Epithelial cell of prostate (primary cell): ENCODE data around the gene PCDH9.

Experiments
- DNase-seq: peaks from one replicate; pipeline ENCODE4 v3.0.0-alpha.2; 2011; ENCODE audit warnings: low read depth, low spot score
- H3K27ac ChIP-seq: fragments of 450-650 bp; 2 replicates; pipeline ENCODE4 v1.5.1; 2017; ENCODE audit warnings: mild to moderate bottlenecking

The PCDH9 gene

GRCh38 chr13:67094952-67095351 is 135.2 kb downstream of the PCDH9 start:
- DNase-seq: no peak
- H3K27ac ChIP-seq: no peak overlapping the region

DNA sequence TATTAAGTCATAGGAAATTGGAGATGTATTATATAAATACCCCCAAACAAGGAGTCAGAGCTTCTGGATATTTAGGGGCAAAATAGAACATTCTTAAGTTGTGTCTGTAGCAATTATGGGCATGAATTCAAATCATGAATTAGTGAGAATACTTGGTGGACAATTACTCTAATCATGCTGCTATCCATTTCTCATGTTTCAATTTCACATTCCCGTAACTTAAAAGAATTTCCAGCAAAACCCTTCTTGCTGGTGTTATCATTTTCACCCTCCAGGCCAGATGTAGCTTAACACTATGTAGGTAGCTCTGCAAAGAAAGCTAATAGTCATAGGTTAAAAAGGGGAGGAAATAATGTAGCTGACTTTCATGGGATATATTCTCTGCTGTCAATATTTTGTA is 136.1 kb downstream of the PCDH9 start:
- no peak overlapping the region for H3K27ac ChIP-seq
- no peak for DNase-seq

- H3K27ac ChIP-seq: no peak overlapping the region
- no peak for DNase-seq
These were observed 138.5 kb downstream of the PCDH9 start for GRCh38 chr13:67091603-67092002.

DNA sequence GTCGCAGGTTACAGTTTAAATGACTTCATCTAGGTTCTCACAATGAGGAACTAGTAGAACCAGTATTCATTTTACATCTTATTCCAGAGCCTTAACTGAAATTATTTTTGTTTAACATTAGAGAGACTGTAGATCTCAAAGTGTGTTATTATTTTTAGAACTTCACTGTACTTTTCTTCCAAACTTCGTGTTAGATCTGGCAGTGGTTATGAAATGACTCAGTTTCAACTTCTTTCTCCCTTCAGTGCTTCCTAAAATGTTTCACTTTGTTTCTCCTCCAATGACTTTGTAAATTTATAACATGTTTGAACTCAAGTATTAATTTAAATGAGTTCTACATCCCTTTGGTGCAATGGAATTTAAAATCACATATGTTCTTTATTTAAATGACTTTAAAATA is 139.3 kb downstream of the PCDH9 start:
- H3K27ac ChIP-seq: no peak overlapping the region
- no peak for DNase-seq

DNA sequence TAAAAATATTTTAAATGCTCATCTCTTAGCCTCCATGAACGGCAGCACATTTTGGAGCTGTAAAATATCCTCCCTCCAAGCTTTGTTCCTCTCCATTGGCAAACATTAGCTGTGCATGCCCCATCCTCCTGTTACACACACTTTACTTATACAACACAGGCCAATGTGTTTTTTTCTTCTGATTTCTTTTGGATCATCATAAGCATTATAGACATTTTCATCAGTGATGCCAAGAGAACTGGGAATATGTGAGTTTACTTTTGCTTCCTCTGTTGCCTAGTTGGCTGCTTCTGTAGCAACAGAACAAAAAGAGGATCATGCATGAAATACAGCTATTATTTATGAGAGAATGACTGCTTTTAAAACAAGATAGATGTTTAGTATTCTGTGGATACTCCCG is 142.6 kb downstream of the PCDH9 start:
- no peak overlapping the region for H3K27ac ChIP-seq
- DNase-seq: no peak

GRCh38 chr13:67086260-67086659 is 143.9 kb downstream of the PCDH9 start:
- DNase-seq: no peak

DNA sequence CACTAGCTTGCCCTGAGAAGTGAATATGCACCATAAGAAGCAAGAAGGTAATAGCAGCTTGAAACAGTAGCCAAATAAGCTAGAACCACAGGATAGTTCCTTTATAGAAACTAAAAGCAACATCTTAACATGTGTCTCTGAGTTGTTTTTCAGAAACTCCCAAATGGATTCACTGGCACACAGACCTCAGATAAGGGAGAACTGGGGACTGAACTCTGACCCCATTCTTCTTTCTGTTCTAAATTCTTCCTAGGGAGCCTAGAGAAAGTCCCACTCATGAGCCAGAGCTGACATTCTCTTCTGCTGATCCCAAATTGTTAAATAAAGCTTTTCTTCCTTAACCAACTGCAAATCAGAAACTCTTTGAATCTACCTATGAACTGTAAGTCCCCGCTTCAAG is 146.1 kb downstream of the PCDH9 start:
- DNase-seq: no peak
- H3K27ac ChIP-seq: no peak overlapping the region

More at GRCh38 chr13:67086260-67086659, 143.9 kb downstream of the PCDH9 start:
- no peak overlapping the region for H3K27ac ChIP-seq

- DNase-seq: no peak
- no peak overlapping the region for H3K27ac ChIP-seq
These were observed 146.6 kb downstream of the PCDH9 start for GRCh38 chr13:67083519-67083918.

- DNase-seq: no peak
- H3K27ac ChIP-seq: no peak overlapping the region
These were observed 149.8 kb downstream of the PCDH9 start for GRCh38 chr13:67080351-67080750.

DNA sequence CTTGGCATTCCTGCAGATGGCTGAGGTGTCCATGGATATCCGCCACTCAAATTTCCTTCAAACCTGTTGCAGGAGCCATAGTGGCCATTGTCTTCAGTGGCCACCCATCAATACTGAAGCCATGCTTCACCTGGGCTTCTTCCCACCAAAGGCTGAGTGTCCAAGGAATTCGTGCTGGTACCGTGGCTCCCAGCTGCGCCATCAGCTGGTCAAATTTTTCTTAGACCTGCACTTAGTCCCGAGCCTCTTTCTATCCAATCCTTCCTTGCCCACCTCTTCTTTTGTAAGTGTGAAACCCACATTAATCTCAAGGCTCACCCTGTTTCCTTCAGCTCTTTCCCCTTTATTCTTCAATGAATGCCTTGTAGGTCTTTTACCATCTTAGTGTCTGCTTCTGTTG is 152.1 kb downstream of the PCDH9 start:
- H3K27ac ChIP-seq: no peak overlapping the region
- DNase-seq: no peak

- no peak overlapping the region for H3K27ac ChIP-seq
- DNase-seq: no peak
These were observed 153.0 kb downstream of the PCDH9 start for GRCh38 chr13:67077132-67077531.

- no peak for DNase-seq
- H3K27ac ChIP-seq: no peak overlapping the region
These were observed 153.8 kb downstream of the PCDH9 start for GRCh38 chr13:67076378-67076777.

- no peak for DNase-seq
- H3K27ac ChIP-seq: no peak overlapping the region
These were observed 154.9 kb downstream of the PCDH9 start for GRCh38 chr13:67075239-67075638.

DNA sequence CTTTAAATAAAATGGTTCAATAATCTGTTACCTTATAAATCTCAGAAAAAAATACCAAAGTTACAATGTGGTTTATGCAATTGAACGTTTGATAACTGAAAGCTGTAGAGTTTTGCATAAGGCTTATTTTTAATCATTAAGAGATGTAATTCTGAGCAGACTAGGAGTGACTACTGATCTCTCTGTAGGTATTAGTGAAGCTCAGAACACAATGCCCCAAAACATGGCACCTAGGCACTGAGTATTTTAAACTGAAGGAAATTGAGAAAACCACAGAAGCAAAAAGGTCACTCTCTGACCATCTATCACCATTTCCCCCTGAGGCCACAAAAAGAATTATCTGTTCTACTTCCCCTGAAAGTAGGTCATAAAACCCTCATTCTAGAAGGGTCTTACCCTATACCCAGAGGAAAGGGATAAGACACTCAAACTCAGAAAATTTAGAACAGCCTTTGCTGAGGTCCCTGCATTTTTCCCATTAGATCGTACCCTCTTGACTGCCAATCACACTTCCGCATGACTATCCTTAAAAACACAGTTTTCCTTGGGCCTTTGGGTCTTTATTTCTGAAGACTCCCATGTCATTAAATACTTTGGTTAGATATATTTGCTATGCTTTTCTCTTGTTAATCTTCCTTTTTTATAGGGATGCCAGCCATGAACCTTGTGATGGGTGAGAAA is 158.1 kb downstream of the PCDH9 start:
- DNase-seq: no peak
- H3K27ac ChIP-seq: no peak overlapping the region

GRCh38 chr13:67070306-67070705 is 159.8 kb downstream of the PCDH9 start:
- DNase-seq: no peak
- no peak overlapping the region for H3K27ac ChIP-seq

DNA sequence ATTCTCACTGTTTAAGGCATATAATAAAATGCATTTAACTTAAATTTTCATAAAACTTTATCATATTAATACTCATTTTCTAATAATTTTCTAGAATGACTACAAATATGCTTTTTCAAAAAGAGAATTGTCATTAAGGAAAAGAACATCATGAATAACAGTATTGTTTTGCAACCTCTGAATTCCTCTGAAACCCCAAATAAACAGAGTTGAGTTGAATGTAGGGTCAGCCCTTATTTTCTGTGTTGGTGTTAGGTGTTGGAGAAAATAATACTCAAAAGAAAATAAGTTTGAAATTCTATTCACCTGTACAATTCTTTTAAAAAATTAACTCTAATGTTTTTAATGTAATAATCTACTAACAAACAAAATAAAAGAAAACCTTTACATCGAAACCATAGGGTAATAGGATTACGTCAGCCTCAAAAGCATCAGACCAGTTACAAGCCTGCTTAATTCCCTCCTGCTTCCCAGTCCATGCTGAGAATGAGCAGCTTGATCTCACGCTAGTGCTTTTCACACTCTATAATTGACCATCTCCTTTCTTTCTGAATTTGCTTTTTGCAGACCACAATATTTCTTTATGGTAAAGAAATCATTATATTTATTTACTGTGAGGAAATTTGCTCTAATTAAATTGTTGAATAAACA is 160.9 kb downstream of the PCDH9 start:
- no peak for DNase-seq
- H3K27ac ChIP-seq: no peak overlapping the region

GRCh38 chr13:67064920-67065319 is 165.2 kb downstream of the PCDH9 start:
- H3K27ac ChIP-seq: no peak overlapping the region

GRCh38 chr13:67063036-67063435 is 167.1 kb downstream of the PCDH9 start:
- no peak for DNase-seq
- no peak overlapping the region for H3K27ac ChIP-seq

More at GRCh38 chr13:67064920-67065319, 165.2 kb downstream of the PCDH9 start:
- DNase-seq: no peak

DNA sequence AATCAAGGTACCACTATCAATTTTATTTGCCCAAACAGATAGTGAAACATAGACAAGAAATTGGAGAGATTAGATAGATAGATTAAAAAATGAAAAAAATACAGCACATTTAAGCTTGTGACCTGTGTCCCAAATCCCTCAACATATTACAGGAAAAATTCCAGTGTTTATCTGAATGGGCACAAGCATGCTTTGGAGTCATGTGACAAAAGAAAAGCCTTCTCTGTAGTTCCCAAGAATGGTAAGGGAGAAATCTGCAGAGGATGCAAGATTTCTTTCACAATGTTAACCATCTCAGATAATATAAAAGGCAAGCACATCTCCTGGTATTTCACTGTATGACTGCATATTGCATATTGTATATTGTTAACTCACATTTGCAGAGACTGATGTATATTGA is 168.0 kb downstream of the PCDH9 start:
- H3K27ac ChIP-seq: no peak overlapping the region
- no peak for DNase-seq

DNA sequence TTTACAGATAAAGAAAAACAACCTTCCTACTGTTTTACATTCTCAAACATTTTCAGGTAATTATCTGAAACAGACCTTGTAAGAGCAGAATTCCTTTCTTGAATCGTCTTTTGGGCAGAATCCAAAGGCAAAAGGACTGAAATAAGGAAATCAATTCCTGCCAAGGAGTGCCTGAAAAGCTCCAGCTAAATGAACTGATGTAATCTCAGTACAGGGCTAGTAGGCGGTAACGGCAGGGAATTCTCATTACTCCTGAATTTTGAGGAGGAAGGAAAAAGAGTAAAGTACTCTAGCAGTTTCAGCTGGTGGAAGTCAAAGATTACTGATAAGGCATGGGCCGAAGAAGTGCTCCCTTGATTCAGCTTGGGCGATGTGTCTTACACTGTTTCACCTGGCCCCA is 168.4 kb downstream of the PCDH9 start:
- no peak for DNase-seq

DNA sequence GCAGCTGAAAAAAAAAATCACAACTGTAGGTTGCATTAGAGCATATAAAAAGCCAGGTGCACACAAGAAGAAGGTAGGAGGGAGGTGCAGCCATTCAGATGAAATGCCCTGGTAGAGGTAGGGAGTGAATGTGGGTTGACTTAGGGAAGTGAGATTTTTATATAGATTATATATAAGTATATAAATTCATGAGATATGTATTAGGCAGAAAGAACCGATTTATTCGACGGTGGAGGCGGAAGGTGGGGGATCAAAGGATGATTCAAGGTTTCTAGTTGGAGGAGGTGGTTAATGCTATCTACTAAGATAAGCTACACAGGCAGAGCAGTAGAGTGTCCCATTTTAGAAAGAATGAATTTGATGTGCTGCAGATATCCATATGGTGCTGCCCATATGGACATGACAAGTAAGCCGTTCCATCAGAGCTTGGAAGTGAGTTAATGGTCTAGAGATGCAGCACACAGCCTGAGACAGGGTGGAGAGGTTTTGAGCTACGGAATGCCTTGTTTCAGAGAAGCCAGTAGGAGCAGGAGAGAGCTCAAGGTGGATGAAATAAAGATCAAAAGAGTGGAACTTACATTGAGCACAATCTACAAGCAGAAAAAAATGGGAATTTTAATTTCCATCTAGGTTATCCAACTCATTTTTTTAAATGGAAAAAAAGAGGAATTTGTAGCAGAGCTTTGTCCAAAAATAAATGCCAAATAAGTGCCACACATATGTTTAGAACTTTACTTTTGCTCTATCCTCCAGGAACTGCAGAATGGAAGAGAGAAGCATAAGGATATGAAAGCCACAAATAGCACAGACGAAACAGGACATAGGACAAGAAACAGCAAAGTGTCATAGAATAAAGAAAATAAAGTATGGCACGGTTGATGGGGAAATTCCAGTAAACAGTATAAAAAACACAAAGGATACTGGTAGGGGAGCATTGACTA is 177.3 kb downstream of the PCDH9 start:
- H3K27ac ChIP-seq: no peak overlapping the region
- no peak for DNase-seq

More for the DNA sequence above, 168.4 kb downstream of the PCDH9 start:
- no peak overlapping the region for H3K27ac ChIP-seq
